Liver (tissue), 9 donors: ENCODE measurements around the gene TFDP2. TPM values are rescaled to one million over a fixed set of nuclear protein-coding genes. Genes with fewer than 3 reads are reported as not detected.
"Not testable (repeated sequence)": the region's sequence is repeated elsewhere in the genome, so short reads cannot be mapped to it uniquely, and the experiment has no call there.

Source experiments
- DNase-seq: peaks from one replicate; pipeline ENCODE4 v3.0.0-alpha.2; 2017; ENCODE audit warnings: low spot score
- H3K27ac ChIP-seq, 2 donors: one replicate each; pipeline ENCODE4 v1.7.0; 2013; ENCODE audit warnings: inconsistent platforms in 2 of 2, low read length in 2 of 2, control low read depth in 1 of 2, low read depth in 1 of 2, mild to moderate bottlenecking in 1 of 2
- H3K27me3 ChIP-seq, 4 donors: one replicate each; pipeline versions ENCODE4 v1.6.1 to v1.7.0; 2013; ENCODE audit warnings: low read length in 3 of 4, inconsistent platforms in 1 of 4, mild to moderate bottlenecking in 1 of 4, moderate library complexity in 1 of 4; ENCODE audit not compliant: control insufficient read depth in 4 of 4, insufficient read depth in 4 of 4
- H3K36me3 ChIP-seq, 4 donors: one replicate each; pipeline versions ENCODE4 v1.6.1 to v1.7.0; 2013; ENCODE audit warnings: low read length in 3 of 4, mild to moderate bottlenecking in 3 of 4, low read depth in 1 of 4, moderate library complexity in 1 of 4; ENCODE audit not compliant: control insufficient read depth in 4 of 4, insufficient read depth in 3 of 4
- H3K4me1 ChIP-seq, 4 donors: one replicate each; pipeline versions ENCODE4 v1.6.1 to v1.7.0; 2013; ENCODE audit warnings: low read length in 3 of 4, mild to moderate bottlenecking in 3 of 4, moderate library complexity in 1 of 4; ENCODE audit not compliant: control insufficient read depth in 4 of 4, insufficient read depth in 4 of 4
- H3K4me3 ChIP-seq, 3 donors: one replicate each; pipeline versions ENCODE4 v1.6.1 to v1.7.0; 2013; ENCODE audit warnings: low read length in 3 of 3, control low read depth in 1 of 3, low read depth in 1 of 3, mild to moderate bottlenecking in 1 of 3
- H3K9ac ChIP-seq, 2 donors: one replicate each; pipeline ENCODE4 v1.7.0; 2013; ENCODE audit warnings: low read length in 2 of 2, mild to moderate bottlenecking in 2 of 2, moderate library complexity in 2 of 2, control low read depth in 1 of 2, low read depth in 1 of 2
- H3K9me3 ChIP-seq, 4 donors: one replicate each; pipeline versions ENCODE4 v1.6.1 to v1.7.0; 2013; ENCODE audit warnings: low read length in 3 of 4; ENCODE audit not compliant: control insufficient read depth in 4 of 4
- ATF3 ChIP-seq: IDR thresholded peaks from 2 replicates; pipeline ENCODE4 v1.6.1; 2016; ENCODE audit warnings: antibody characterized with exemption
- CTCF ChIP-seq: fragments of 150-350 bp; IDR thresholded peaks from 2 replicates; pipeline ENCODE4 v1.5.1; 2017; ENCODE audit warnings: improper control_type of control experiment, low read depth, low read length; ENCODE audit not compliant: missing input control
- FOXA1 ChIP-seq: IDR thresholded peaks from 2 replicates; pipeline ENCODE4 v1.6.1; 2016; ENCODE audit warnings: antibody characterized with exemption
- HNF4G ChIP-seq: IDR thresholded peaks from 2 replicates; pipeline ENCODE4 v1.6.1; 2016; ENCODE audit warnings: antibody characterized with exemption
- NR2F2 ChIP-seq: IDR thresholded peaks from 2 replicates; pipeline ENCODE4 v1.6.1; 2016; ENCODE audit warnings: antibody characterized with exemption
- RAD21 ChIP-seq, 2 donors: IDR thresholded peaks; 2 replicates each; pipeline ENCODE4 v1.6.1; 2016; ENCODE audit warnings: antibody characterized with exemption in 2 of 2, mild to moderate bottlenecking in 2 of 2
- YY1 ChIP-seq: IDR thresholded peaks from 2 replicates; pipeline ENCODE4 v1.6.1; 2016; ENCODE audit warnings: antibody characterized with exemption, mild to moderate bottlenecking
- WGBS: extraction: QIAGEN DNeasy Blood & Tissue Kit; methylation state at CpG from one replicate; pipeline ENCODE4 v1.1.7; 2013; 5-methylcytosine and 5-hydroxymethylcytosine counted together
- polyA plus RNA-seq, 2 donors: library from polyadenylated mRNA; stranded (reverse) in 1 of 2; unstranded in 1 of 2; fragments of 200-250 nt in 1 of 2; fragments of >200 nt in 1 of 2; fragmentation: Nextera tagmentation in 1 of 2; extraction: Ambion mirVana in 1 of 2; gene quantifications; one replicate each; pipeline versions ENCODE4 v1.2.1 to v1.2.3, GENCODE V29; 2013 to 2015
- total RNA-seq, 2 donors: library from RNA; depleted of rRNA; stranded (reverse); fragments of >200 nt; gene quantifications; one replicate each; pipeline ENCODE4 v1.2.3, GENCODE V29; 2014
- TF ChIP-seq, protein P1 (sequence below): IDR thresholded peaks from 2 replicates; pipeline ENCODE4 v1.6.1; 2016; ENCODE audit warnings: antibody characterized with exemption
- donor health status: healthy.
- donor health status: healthy.
- donor health status: healthy.
- donor health status: healthy.
- donor health status: healthy.

TFDP2 gene
- total and polyA plus RNA-seq, 4 donors, result 8.0 to 52.0 (median 29.7) TPM

- no peak for TF ChIP-seq FOXA1
- TF ChIP-seq CTCF, result no peak
- no peak for TF ChIP-seq HNF4G
- no peak for TF ChIP-seq NR2F2
- TF ChIP-seq YY1, result no peak
- no peak for TF ChIP-seq RAD21 (IDR thresholded peaks at IDR 0.05)
- no peak for TF ChIP-seq ATF3
Measured at GRCh38 chr3:141914311-141914710, 235.0 kb downstream of the TFDP2 start.

DNA sequence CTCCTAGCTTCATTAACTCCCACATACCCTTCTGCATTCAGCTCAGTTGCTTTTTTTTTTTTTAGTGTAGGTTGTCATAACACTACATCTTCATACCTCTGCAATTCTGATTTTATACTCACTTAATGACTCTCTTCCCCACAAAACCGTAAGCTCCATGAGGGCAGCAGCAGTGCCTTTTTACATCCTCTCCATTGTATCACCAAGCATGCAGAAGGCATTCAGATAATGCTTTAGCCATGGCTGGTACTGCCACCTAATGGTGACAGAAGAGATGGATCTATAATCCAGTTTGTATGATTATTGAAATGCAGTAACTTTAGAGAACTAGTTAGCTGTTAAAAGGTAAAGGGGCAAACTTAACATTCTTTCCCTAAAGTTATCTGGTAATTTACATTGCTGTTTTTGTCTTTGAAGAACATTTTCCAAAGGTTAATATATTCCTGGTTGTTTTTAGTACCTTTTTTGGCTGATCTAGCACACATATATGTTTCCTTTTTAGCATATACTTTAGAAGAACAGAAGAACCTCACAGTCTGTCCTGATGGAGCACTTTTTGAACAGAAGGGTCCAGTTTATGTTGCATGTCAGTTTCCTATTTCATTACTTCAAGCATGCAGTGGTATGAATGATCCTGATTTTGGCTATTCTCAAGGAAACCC is 236.1 kb downstream of the TFDP2 start:
- H3K27me3 ChIP-seq, result no peaks in the 10 kb centered on the region
- no peak overlapping the region for H3K9ac ChIP-seq
- no peaks in the 10 kb centered on the region for H3K4me1 ChIP-seq
- WGBS, result 26% methylated on average over 1 of the region's 1 CpG
- H3K27ac ChIP-seq, result no peak overlapping the region
- no peak overlapping the region for H3K4me3 ChIP-seq
- peaks cover 0 to 2% (median 0%) of the 10 kb centered on the region in 4 donors for H3K36me3 ChIP-seq
- H3K9me3 ChIP-seq, result no peaks in the 10 kb centered on the region
- peak; percentile 69 for TF ChIP-seq CTCF
- TF ChIP-seq, protein P1, sequence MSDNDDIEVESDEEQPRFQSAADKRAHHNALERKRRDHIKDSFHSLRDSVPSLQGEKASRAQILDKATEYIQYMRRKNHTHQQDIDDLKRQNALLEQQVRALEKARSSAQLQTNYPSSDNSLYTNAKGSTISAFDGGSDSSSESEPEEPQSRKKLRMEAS, result no peak
- TF ChIP-seq RAD21 (IDR thresholded peaks at IDR 0.05), result peak; percentile 92 to 97
- no peak for DNase-seq

More at GRCh38 chr3:141914311-141914710, 235.0 kb downstream of the TFDP2 start:
- Histone ChIP-seq H3K27me3 (no peaks in the 10 kb centered on the region), H3K27ac (no peak overlapping the region), H3K4me3 (no peak overlapping the region), H3K9me3 (no peaks in the 10 kb centered on the region), H3K36me3 (peaks cover 0 to 2% (median 0%) of the 10 kb centered on the region in 4 donors), H3K9ac (no peak overlapping the region), H3K4me1 (no peaks in the 10 kb centered on the region)
- 92% methylated on average over 4 of the region's 4 CpGs for WGBS
- DNase-seq, result no peak

- not testable (repeated sequence) for H3K9me3 ChIP-seq, H3K36me3 ChIP-seq
- WGBS, result 96% methylated on average over 4 of the region's 4 CpGs
Measured at GRCh38 chr3:141909986-141910385, 239.4 kb downstream of the TFDP2 start.

More at GRCh38 chr3:141909986-141910385, 239.4 kb downstream of the TFDP2 start:
- DNase-seq, H3K4me3 ChIP-seq, H3K4me1 ChIP-seq, H3K9ac ChIP-seq, H3K27me3 ChIP-seq, H3K27ac ChIP-seq: not testable (repeated sequence)
